Memory B cell (primary cell): ENCODE measurements around the gene PBX1.

Source experiments
- ATAC-seq: fragments of 150-1000 bp; cut with Tn5 transposase; 2 replicates; pipeline ENCODE4 v1.10.0; 2021; ENCODE audit warnings: low read depth, mild to moderate bottlenecking, moderate library complexity
- DNase-seq, 2 donors: peaks; one replicate each; pipeline ENCODE4 v3.0.0; 2022; ENCODE audit warnings: low spot score in 2 of 2
- H3K27ac Mint-ChIP-seq: one replicate; pipeline ENCODE4 v1.8.0; 2022; ENCODE audit warnings: mild to moderate bottlenecking, moderate library complexity, mixed read lengths
- H3K27me3 Mint-ChIP-seq: one replicate; pipeline ENCODE4 v1.8.0; 2022; ENCODE audit warnings: mixed read lengths
- H3K36me3 Mint-ChIP-seq: one replicate; pipeline ENCODE4 v1.8.0; 2022; ENCODE audit warnings: mild to moderate bottlenecking, mixed read lengths
- H3K4me1 Mint-ChIP-seq: one replicate; pipeline ENCODE4 v1.8.0; 2022; ENCODE audit warnings: mixed read lengths
- H3K4me3 Mint-ChIP-seq: one replicate; pipeline ENCODE4 v1.8.0; 2022; ENCODE audit warnings: mild to moderate bottlenecking, moderate library complexity, mixed read lengths
- H3K9me3 Mint-ChIP-seq: one replicate; pipeline ENCODE4 v1.8.0; 2022; ENCODE audit warnings: mixed read lengths

Gene PBX1

GRCh38 chr1:164759979-164760469 is 201.0 kb downstream of the PBX1 start:
- no peaks in the 10 kb centered on the region for H3K9me3 Mint-ChIP-seq
- DNase-seq (no peak), ATAC-seq (no peak)
- no peak overlapping the region for H3K4me3 Mint-ChIP-seq
- H3K27me3 Mint-ChIP-seq: no peaks in the 10 kb centered on the region
- no peaks in the 10 kb centered on the region for H3K36me3 Mint-ChIP-seq
- no peaks in the 10 kb centered on the region for H3K4me1 Mint-ChIP-seq
- H3K27ac Mint-ChIP-seq: no peak overlapping the region

GRCh38 chr1:164760569-164760968 is 201.6 kb downstream of the PBX1 start:
- Mint-ChIP-seq H3K27ac (no peak overlapping the region), H3K4me3 (no peak overlapping the region), H3K4me1 (no peaks in the 10 kb centered on the region), H3K36me3 (no peaks in the 10 kb centered on the region), H3K9me3 (no peaks in the 10 kb centered on the region), H3K27me3 (no peaks in the 10 kb centered on the region)
- ATAC-seq (no peak), DNase-seq (no peak)

GRCh38 chr1:164761009-164761408 is 202.0 kb downstream of the PBX1 start:
- no peak overlapping the region for H3K4me3 Mint-ChIP-seq
- no peak for DNase-seq
- no peaks in the 10 kb centered on the region for H3K9me3 Mint-ChIP-seq
- no peaks in the 10 kb centered on the region for H3K36me3 Mint-ChIP-seq
- H3K27me3 Mint-ChIP-seq: no peaks in the 10 kb centered on the region
- ATAC-seq: no peak
- H3K4me1 Mint-ChIP-seq: no peaks in the 10 kb centered on the region
- H3K27ac Mint-ChIP-seq: no peak overlapping the region

- H3K4me3 Mint-ChIP-seq: no peak overlapping the region
- no peak overlapping the region for H3K27ac Mint-ChIP-seq
- ATAC-seq (no peak), DNase-seq (no peak)
- H3K27me3 Mint-ChIP-seq: no peaks in the 10 kb centered on the region
- no peaks in the 10 kb centered on the region for H3K36me3 Mint-ChIP-seq
- H3K4me1 Mint-ChIP-seq: no peaks in the 10 kb centered on the region
- no peaks in the 10 kb centered on the region for H3K9me3 Mint-ChIP-seq
These were observed 204.1 kb downstream of the PBX1 start for GRCh38 chr1:164763098-164763497.

GRCh38 chr1:164764333-164764732 is 205.3 kb downstream of the PBX1 start:
- H3K27me3 Mint-ChIP-seq: no peaks in the 10 kb centered on the region
- H3K4me3 Mint-ChIP-seq: no peak overlapping the region
- H3K27ac Mint-ChIP-seq: no peak overlapping the region
- no peak for ATAC-seq
- H3K9me3 Mint-ChIP-seq: no peaks in the 10 kb centered on the region
- no peaks in the 10 kb centered on the region for H3K4me1 Mint-ChIP-seq
- DNase-seq: no peak
- H3K36me3 Mint-ChIP-seq: no peaks in the 10 kb centered on the region

GRCh38 chr1:164765557-164765956 is 206.6 kb downstream of the PBX1 start:
- H3K9me3 Mint-ChIP-seq: no peaks in the 10 kb centered on the region
- no peak for ATAC-seq
- DNase-seq: no peak
- H3K27ac Mint-ChIP-seq: no peak overlapping the region
- no peak overlapping the region for H3K4me3 Mint-ChIP-seq
- no peaks in the 10 kb centered on the region for H3K27me3 Mint-ChIP-seq
- H3K4me1 Mint-ChIP-seq: no peaks in the 10 kb centered on the region
- H3K36me3 Mint-ChIP-seq: no peaks in the 10 kb centered on the region

- no peak overlapping the region for H3K4me3 Mint-ChIP-seq
- H3K27me3 Mint-ChIP-seq: no peaks in the 10 kb centered on the region
- DNase-seq: no peak
- no peak overlapping the region for H3K27ac Mint-ChIP-seq
- no peaks in the 10 kb centered on the region for H3K9me3 Mint-ChIP-seq
- no peak for ATAC-seq
- H3K4me1 Mint-ChIP-seq: no peaks in the 10 kb centered on the region
- H3K36me3 Mint-ChIP-seq: no peaks in the 10 kb centered on the region
These were observed 207.2 kb downstream of the PBX1 start for GRCh38 chr1:164765992-164766720.

GRCh38 chr1:164767752-164768402 is 208.9 kb downstream of the PBX1 start:
- H3K4me1 Mint-ChIP-seq: no peaks in the 10 kb centered on the region

GRCh38 chr1:164768619-164769018 is 209.6 kb downstream of the PBX1 start:
- Mint-ChIP-seq H3K4me3 (no peak overlapping the region), H3K27me3 (no peaks in the 10 kb centered on the region), H3K36me3 (no peaks in the 10 kb centered on the region), H3K4me1 (no peaks in the 10 kb centered on the region), H3K27ac (no peak overlapping the region), H3K9me3 (no peaks in the 10 kb centered on the region)
- DNase-seq (no peak), ATAC-seq (no peak)

More at GRCh38 chr1:164767752-164768402, 208.9 kb downstream of the PBX1 start:
- DNase-seq (no peak), ATAC-seq (no peak)
- Mint-ChIP-seq H3K4me3 (no peak overlapping the region), H3K9me3 (no peaks in the 10 kb centered on the region), H3K27ac (no peak overlapping the region), H3K27me3 (no peaks in the 10 kb centered on the region), H3K36me3 (no peaks in the 10 kb centered on the region)

GRCh38 chr1:164769486-164770130 is 210.6 kb downstream of the PBX1 start:
- no peak overlapping the region for H3K27ac Mint-ChIP-seq
- H3K4me3 Mint-ChIP-seq: no peak overlapping the region
- ATAC-seq: no peak

GRCh38 chr1:164770131-164770529 is 211.1 kb downstream of the PBX1 start:
- H3K36me3 Mint-ChIP-seq: no peaks in the 10 kb centered on the region
- no peaks in the 10 kb centered on the region for H3K9me3 Mint-ChIP-seq
- H3K27ac Mint-ChIP-seq: no peak overlapping the region
- H3K4me1 Mint-ChIP-seq: no peaks in the 10 kb centered on the region
- no peaks in the 10 kb centered on the region for H3K27me3 Mint-ChIP-seq
- ATAC-seq (no peak), DNase-seq (no peak)
- H3K4me3 Mint-ChIP-seq: no peak overlapping the region

More at GRCh38 chr1:164769486-164770130, 210.6 kb downstream of the PBX1 start:
- Mint-ChIP-seq H3K9me3 (no peaks in the 10 kb centered on the region), H3K36me3 (no peaks in the 10 kb centered on the region), H3K4me1 (no peaks in the 10 kb centered on the region), H3K27me3 (no peaks in the 10 kb centered on the region)
- DNase-seq: no peak

- H3K27me3 Mint-ChIP-seq: no peaks in the 10 kb centered on the region
- H3K36me3 Mint-ChIP-seq: no peaks in the 10 kb centered on the region
- no peaks in the 10 kb centered on the region for H3K4me1 Mint-ChIP-seq
- no peak overlapping the region for H3K4me3 Mint-ChIP-seq
- DNase-seq (no peak), ATAC-seq (no peak)
- H3K9me3 Mint-ChIP-seq: no peaks in the 10 kb centered on the region
- no peak overlapping the region for H3K27ac Mint-ChIP-seq
These were observed 212.1 kb downstream of the PBX1 start for GRCh38 chr1:164771041-164771618.

GRCh38 chr1:164771619-164772361 is 212.8 kb downstream of the PBX1 start:
- no peaks in the 10 kb centered on the region for H3K9me3 Mint-ChIP-seq
- no peak for DNase-seq

More at GRCh38 chr1:164771619-164772361, 212.8 kb downstream of the PBX1 start:
- no peaks in the 10 kb centered on the region for H3K36me3 Mint-ChIP-seq
- peaks cover 1% of the 10 kb centered on the region for H3K27me3 Mint-ChIP-seq
- H3K27ac Mint-ChIP-seq: no peak overlapping the region
- ATAC-seq: no peak
- no peaks in the 10 kb centered on the region for H3K4me1 Mint-ChIP-seq
- no peak overlapping the region for H3K4me3 Mint-ChIP-seq
